Upper lobe of right lung (tissue), 1 donor: ENCODE data around the gene HSPB9. TPM values are rescaled to one million over a fixed set of nuclear protein-coding genes. Genes with fewer than 3 reads are reported as not detected.
A peak's percentile ranks its signal among the peaks of the same experiment; 100 is the strongest.

Source experiments
- ATAC-seq: fragments of 200-7000 bp; cut with Tn5 transposase; one replicate; pipeline ENCODE4 v1.9.1; 2020; ENCODE audit warnings: mild to moderate bottlenecking, moderate library complexity
- DNase-seq: peaks from one replicate; pipeline ENCODE4 v3.0.0-alpha.2; 2020
- H3K27ac ChIP-seq: fragments of 200-600 bp; one replicate; pipeline ENCODE4 v1.8.0; 2022
- H3K27me3 ChIP-seq: fragments of 200-600 bp; one replicate; pipeline ENCODE4 v1.8.0; 2022; ENCODE audit warnings: mild to moderate bottlenecking
- H3K36me3 ChIP-seq: fragments of 200-600 bp; one replicate; pipeline ENCODE4 v1.8.0; 2022
- H3K4me1 ChIP-seq: fragments of 200-600 bp; one replicate; pipeline ENCODE4 v1.8.0; 2022
- H3K4me3 ChIP-seq: fragments of 200-600 bp; one replicate; pipeline ENCODE4 v1.8.0; 2022; ENCODE audit warnings: mild to moderate bottlenecking
- H3K9me3 ChIP-seq: fragments of 200-600 bp; one replicate; pipeline ENCODE4 v1.8.0; 2022
- CTCF ChIP-seq: fragments of 200-600 bp; IDR thresholded peaks from one replicate; pipeline ENCODE4 v1.8.0; 2022; ENCODE audit warnings: antibody characterized with exemption
- intact Hi-C: fragments of 100-400 bp; cut with DNase I; formaldehyde crosslinking; loops from one replicate; pipeline ENCODE4 v1.11.0; 2022
- total RNA-seq: library from RNA; stranded (reverse); fragmentation: NEBNext Ultra II Directional; extraction: Animal tissue kit (Norgen Biotek cat#: 25700); gene quantifications from one replicate; pipeline ENCODE4 v1.2.1, GENCODE V29; 2021
- donor health status: DM: no; HTN: yes; CAD: no; lungs with severe emphysema.

The HSPB9 gene
- total RNA-seq, 1 donor from 2014 or later = not detected

GRCh38 chr17:42129109-42129837, 6.7 kb downstream of the HSPB9 start:
- peaks cover 55% of the 10 kb centered on the region for H3K36me3 ChIP-seq

GRCh38 chr17:42130310-42130936, 7.8 kb downstream of the HSPB9 start:
- Histone ChIP-seq H3K4me3 (no peak overlapping the region), H3K4me1 (peaks cover 65% of the 10 kb centered on the region), H3K27ac (peak overlapping the region; percentile 80), H3K27me3 (no peaks in the 10 kb centered on the region), H3K9me3 (no peaks in the 10 kb centered on the region), H3K36me3 (peaks cover 56% of the 10 kb centered on the region)
- ATAC-seq (no peak), DNase-seq (no peak)
- intact Hi-C loops = no loop called here
- TF ChIP-seq CTCF = peak; percentile 19

More at GRCh38 chr17:42129109-42129837, 6.7 kb downstream of the HSPB9 start:
- ATAC-seq (peak; percentile 30), DNase-seq (no peak)
- no peaks in the 10 kb centered on the region for H3K27me3 ChIP-seq
- H3K27ac ChIP-seq = peak overlapping the region; percentile 80
- peaks cover 54% of the 10 kb centered on the region for H3K4me1 ChIP-seq
- no peak for TF ChIP-seq CTCF
- H3K9me3 ChIP-seq = no peaks in the 10 kb centered on the region
- no peak overlapping the region for H3K4me3 ChIP-seq
- intact Hi-C loops = no loop called here

- Histone ChIP-seq H3K27me3 (no peaks in the 10 kb centered on the region), H3K9me3 (no peaks in the 10 kb centered on the region), H3K36me3 (peaks cover 50% of the 10 kb centered on the region), H3K27ac (peak overlapping the region; percentile 80), H3K4me3 (no peak overlapping the region), H3K4me1 (peaks cover 73% of the 10 kb centered on the region)
- TF ChIP-seq CTCF = no peak
- DNase-seq = no peak
- intact Hi-C loops = no loop called here
- ATAC-seq = no peak
Measured at GRCh38 chr17:42131232-42131631, 8.6 kb downstream of the HSPB9 start.

- H3K36me3 ChIP-seq = peaks cover 42% of the 10 kb centered on the region
- ATAC-seq (no peak), DNase-seq (no peak)
- H3K4me1 ChIP-seq = peaks cover 81% of the 10 kb centered on the region
- H3K27ac ChIP-seq = peak overlapping the region; percentile 80
- no peak for TF ChIP-seq CTCF
- H3K4me3 ChIP-seq = no peak overlapping the region
- no peaks in the 10 kb centered on the region for H3K9me3 ChIP-seq
- intact Hi-C loops = no loop called here
- no peaks in the 10 kb centered on the region for H3K27me3 ChIP-seq
Measured at GRCh38 chr17:42131981-42132432, 9.4 kb downstream of the HSPB9 start.

- H3K27ac ChIP-seq = peak overlapping the region; percentile 80
- peak; percentile 86 for ATAC-seq
- H3K4me3 ChIP-seq = no peak overlapping the region
- H3K4me1 ChIP-seq = peaks cover 87% of the 10 kb centered on the region
- peak; percentile 89 for DNase-seq
- H3K36me3 ChIP-seq = peaks cover 33% of the 10 kb centered on the region
- intact Hi-C loops = no loop called here
- H3K27me3 ChIP-seq = no peaks in the 10 kb centered on the region
- no peaks in the 10 kb centered on the region for H3K9me3 ChIP-seq
- no peak for TF ChIP-seq CTCF
Measured at GRCh38 chr17:42132941-42133340, 10.3 kb downstream of the HSPB9 start.
